Natural killer cell (primary cell): ENCODE results near the gene CCDC187. TPM values are rescaled to one million over a fixed set of nuclear protein-coding genes. Genes with fewer than 3 reads are reported as not detected.
"Not testable (repeated sequence)": the region's sequence is repeated elsewhere in the genome, so short reads cannot be mapped to it uniquely, and the experiment has no call there.

Experiments used
- ATAC-seq, 3 donors: fragments of 150-1000 bp in 2 of 3; fragments of 200-7000 bp in 1 of 3; cut with Tn5 transposase; 1 replicate in 1 of 3; 2 replicates in 2 of 3; pipeline ENCODE4 v1.10.0; 2021; ENCODE audit warnings: mild to moderate bottlenecking in 2 of 3, moderate library complexity in 2 of 3
- DNase-seq, 2 donors: peaks; one replicate each; pipeline versions ENCODE4 v3.0.0 to v3.0.0-alpha.2; 2013 to 2021; ENCODE audit warnings: mixed read lengths in 1 of 2
- H3K27ac ChIP-seq: one replicate; pipeline ENCODE4 v1.5.1; 2013; ENCODE audit warnings: mild to moderate bottlenecking, low read length
- H3K27me3 ChIP-seq: one replicate; pipeline ENCODE4 v1.6.1; 2013; ENCODE audit warnings: low read length; ENCODE audit not compliant: control insufficient read depth, insufficient read depth
- H3K36me3 ChIP-seq: one replicate; pipeline ENCODE4 v1.6.1; 2013; ENCODE audit warnings: low read length; ENCODE audit not compliant: control insufficient read depth, insufficient read depth
- H3K4me1 ChIP-seq: one replicate; pipeline ENCODE4 v1.6.1; 2013; ENCODE audit warnings: low read length; ENCODE audit not compliant: control insufficient read depth, insufficient read depth
- H3K4me3 ChIP-seq: one replicate; pipeline ENCODE4 v1.5.1; 2013; ENCODE audit warnings: low read length
- H3K9me3 ChIP-seq: one replicate; pipeline ENCODE4 v1.6.1; 2013; ENCODE audit warnings: low read length; ENCODE audit not compliant: control insufficient read depth, insufficient read depth
- H3K27ac Mint-ChIP-seq, 2 donors: one replicate each; pipeline ENCODE4 v1.8.0; 2022; ENCODE audit warnings: mild to moderate bottlenecking in 2 of 2, mixed read lengths in 2 of 2, moderate library complexity in 1 of 2
- H3K27me3 Mint-ChIP-seq, 2 donors: one replicate each; pipeline ENCODE4 v1.8.0; 2022; ENCODE audit warnings: low read depth in 2 of 2, mixed read lengths in 2 of 2
- H3K36me3 Mint-ChIP-seq: one replicate; pipeline ENCODE4 v1.8.0; 2022; ENCODE audit warnings: mixed read lengths
- H3K4me1 Mint-ChIP-seq, 2 donors: one replicate each; pipeline ENCODE4 v1.8.0; 2022; ENCODE audit warnings: mixed read lengths in 2 of 2
- H3K4me3 Mint-ChIP-seq: one replicate; pipeline ENCODE4 v1.8.0; 2022; ENCODE audit warnings: mild to moderate bottlenecking, moderate library complexity, mixed read lengths
- H3K9me3 Mint-ChIP-seq, 2 donors: one replicate each; pipeline ENCODE4 v1.8.0; 2022; ENCODE audit warnings: mixed read lengths in 2 of 2
- WGBS: methylation state at CpG from one replicate; pipeline ENCODE4 v1.1.7; 2013; ENCODE audit warnings: missing lambda C conversion rate; ENCODE audit not compliant: insufficient coverage; 5-methylcytosine and 5-hydroxymethylcytosine counted together
- intact Hi-C: fragments of 100-400 bp; cut with micrococcal nuclease; formaldehyde crosslinking; loops from one replicate; pipeline ENCODE4 v1.14.2; 2022
- total RNA-seq, 4 donors: library from RNA; stranded (reverse); fragments of 120-200 nt in 1 of 4; gene quantifications; one replicate each; pipeline versions ENCODE4 v1.2.3 to v1.2.4, GENCODE V29; 2013 to 2022
- TF ChIP-seq, protein P1 (sequence below): fragments of 200-600 bp; IDR thresholded peaks from one replicate; pipeline ENCODE4 v1.8.0; 2022; ENCODE audit warnings: antibody characterized with exemption

The CCDC187 gene
- total RNA-seq, 3 donors from 2014 or later (not counting 1 experiment from before 2014, with no cell fraction given), result 0.18 TPM; not detected in 2

DNA sequence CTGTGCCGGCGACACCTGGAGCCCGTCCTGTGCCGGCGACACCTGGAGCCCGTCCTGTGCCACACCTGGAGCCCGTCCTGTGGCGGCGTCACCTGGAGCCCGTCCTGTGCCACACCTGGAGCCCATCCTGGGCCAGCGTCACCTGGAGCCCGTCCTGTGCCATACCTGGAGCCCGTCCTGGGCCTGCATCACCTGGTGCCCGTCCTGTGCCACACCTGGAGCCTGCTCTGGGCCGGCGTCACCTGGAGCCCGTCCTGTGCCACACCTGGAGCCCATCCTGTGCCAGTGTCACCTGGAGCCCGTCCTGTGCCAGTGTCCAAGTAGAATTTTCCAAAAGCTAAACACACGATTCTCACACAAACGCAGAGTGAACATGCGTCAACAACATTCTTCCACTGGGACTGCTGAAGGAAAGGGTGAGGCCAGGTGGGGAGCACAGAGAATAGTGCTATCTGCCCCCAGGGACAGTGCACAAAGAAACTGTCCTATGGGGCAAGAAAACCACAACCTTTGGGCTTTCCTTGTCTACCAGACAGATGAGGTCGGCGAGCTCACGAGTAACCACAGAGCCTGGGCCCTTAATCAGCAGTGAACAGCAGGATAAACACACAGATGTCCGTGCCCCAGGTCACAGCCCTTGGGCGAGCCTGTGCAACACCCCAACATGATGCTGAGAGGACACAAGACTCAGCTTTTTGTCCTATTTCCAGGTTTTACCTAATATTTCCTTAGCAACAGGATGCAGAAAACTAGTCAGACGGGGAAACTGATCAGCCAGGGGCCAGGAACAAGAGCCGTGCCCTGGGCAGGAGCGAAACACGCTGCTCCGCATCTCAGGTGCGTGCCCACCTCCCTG, 66.2 kb downstream of the CCDC187 start:
- H3K4me3 Mint-ChIP-seq, result no peak overlapping the region
- H3K4me1 Mint-ChIP-seq, result peaks cover 15 to 42% of the 10 kb centered on the region in 2 donors
- no peaks in the 10 kb centered on the region for H3K9me3 ChIP-seq

DNA sequence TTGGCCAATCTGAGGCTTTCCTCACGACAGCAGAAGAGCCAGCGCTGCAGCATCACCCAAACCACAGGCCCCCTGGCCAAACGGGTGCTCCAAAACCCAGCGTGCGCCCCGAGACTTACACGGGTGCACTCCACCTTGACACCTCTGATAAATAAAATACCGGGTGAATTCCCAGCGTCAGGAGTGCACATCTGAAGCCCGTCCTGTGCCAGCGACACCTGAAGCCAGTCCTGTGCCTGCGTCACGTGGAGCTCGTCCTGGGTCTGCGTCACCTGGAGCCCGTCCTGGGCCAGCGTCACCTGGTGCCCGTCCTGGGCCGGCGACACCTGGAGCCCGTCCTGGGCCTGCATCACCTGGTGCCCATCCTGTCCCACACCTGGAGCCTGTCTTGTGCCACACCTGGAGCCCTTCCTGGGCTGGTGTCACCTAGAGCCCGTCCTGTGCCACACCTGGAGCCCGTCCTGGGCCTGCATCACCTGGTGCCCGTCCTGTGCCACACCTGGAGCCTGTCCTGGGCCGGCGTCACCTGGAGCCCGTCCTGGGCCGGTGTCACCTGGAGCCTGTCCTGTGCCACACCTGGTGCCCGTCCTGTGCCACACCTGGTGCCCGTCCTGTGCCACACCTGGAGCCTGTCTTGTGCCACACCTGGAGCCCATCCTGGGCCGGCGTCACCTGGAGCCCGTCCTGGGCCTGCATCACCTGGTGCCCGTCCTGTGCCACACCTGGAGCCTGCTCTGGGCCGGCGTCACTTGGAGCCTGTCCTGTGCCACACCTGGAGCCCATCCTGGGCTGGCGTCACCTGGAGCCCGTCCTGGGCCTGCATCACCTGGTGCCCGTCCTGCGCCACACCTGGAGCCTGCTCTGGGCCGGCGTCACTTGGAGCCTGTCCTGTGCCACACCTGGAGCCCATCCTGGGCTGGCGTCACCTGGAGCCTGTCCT, 67.2 kb downstream of the CCDC187 start:
- H3K4me3 ChIP-seq, intact Hi-C loops, H3K9me3 ChIP-seq, H3K9me3 Mint-ChIP-seq, DNase-seq, H3K4me3 Mint-ChIP-seq, H3K36me3 Mint-ChIP-seq, H3K27me3 Mint-ChIP-seq, H3K27ac ChIP-seq, H3K27ac Mint-ChIP-seq, ATAC-seq, H3K27me3 ChIP-seq: not testable (repeated sequence)
- H3K4me1 Mint-ChIP-seq, result peaks cover 14 to 41% of the 10 kb centered on the region in 2 donors
- Histone ChIP-seq H3K4me1 (peaks cover 49% of the 10 kb centered on the region), H3K36me3 (peaks cover 21% of the 10 kb centered on the region)
- 97% methylated on average over 43 of the region's 43 CpGs for WGBS

More for the DNA sequence above, 66.2 kb downstream of the CCDC187 start:
- H3K27me3 Mint-ChIP-seq, result no peaks in the 10 kb centered on the region
- WGBS, result 80% methylated on average over 32 of the region's 32 CpGs
- H3K9me3 Mint-ChIP-seq, result no peaks in the 10 kb centered on the region
- DNase-seq (no peak), ATAC-seq (no peak)
- peaks cover 23% of the 10 kb centered on the region for H3K36me3 ChIP-seq
- H3K4me1 ChIP-seq, result peaks cover 57% of the 10 kb centered on the region
- intact Hi-C loops, result no loop called here
- no peak overlapping the region for H3K27ac Mint-ChIP-seq
- no peak overlapping the region for H3K27ac ChIP-seq
- no peaks in the 10 kb centered on the region for H3K36me3 Mint-ChIP-seq
- TF ChIP-seq, protein P1, sequence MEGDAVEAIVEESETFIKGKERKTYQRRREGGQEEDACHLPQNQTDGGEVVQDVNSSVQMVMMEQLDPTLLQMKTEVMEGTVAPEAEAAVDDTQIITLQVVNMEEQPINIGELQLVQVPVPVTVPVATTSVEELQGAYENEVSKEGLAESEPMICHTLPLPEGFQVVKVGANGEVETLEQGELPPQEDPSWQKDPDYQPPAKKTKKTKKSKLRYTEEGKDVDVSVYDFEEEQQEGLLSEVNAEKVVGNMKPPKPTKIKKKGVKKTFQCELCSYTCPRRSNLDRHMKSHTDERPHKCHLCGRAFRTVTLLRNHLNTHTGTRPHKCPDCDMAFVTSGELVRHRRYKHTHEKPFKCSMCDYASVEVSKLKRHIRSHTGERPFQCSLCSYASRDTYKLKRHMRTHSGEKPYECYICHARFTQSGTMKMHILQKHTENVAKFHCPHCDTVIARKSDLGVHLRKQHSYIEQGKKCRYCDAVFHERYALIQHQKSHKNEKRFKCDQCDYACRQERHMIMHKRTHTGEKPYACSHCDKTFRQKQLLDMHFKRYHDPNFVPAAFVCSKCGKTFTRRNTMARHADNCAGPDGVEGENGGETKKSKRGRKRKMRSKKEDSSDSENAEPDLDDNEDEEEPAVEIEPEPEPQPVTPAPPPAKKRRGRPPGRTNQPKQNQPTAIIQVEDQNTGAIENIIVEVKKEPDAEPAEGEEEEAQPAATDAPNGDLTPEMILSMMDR, result no peak
- H3K4me3 ChIP-seq, result no peak overlapping the region
- no peaks in the 10 kb centered on the region for H3K27me3 ChIP-seq

DNA sequence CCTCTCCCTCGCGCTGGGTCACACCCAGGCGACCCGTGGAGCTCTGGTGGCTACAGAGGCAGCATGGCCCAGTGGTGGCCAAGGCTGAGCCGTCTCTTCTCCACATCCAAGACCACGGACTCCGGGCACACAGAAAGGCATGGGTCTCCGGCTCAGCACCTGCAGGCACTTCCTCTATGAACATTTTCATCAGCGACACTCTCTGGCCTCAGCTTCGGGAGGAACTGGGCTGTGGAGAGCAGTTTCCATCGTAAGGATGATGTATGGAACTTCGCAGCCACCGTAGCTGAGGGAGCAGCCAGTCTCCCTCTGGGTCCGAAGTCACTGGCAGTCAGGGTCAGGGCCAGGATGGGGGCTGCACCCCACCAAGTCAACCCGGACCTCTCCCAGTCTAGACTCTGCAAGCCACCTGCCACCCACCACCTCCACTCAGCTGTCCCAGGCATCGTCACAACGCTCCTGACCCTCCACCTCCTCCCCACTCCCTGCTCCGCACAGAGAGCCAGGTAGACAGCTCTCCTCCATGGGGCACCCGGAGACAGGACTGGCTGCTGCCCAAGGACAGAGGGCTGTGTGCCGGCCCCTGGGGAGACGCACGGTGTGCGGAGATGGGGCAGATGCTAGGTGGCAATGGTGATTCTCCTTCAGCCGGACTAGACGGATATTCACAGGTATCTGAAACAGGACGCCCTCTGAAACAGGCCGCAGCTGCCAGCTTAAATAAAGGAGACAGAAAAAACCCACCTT, 68.0 kb downstream of the CCDC187 start:
- H3K27ac Mint-ChIP-seq, result no peak overlapping the region
- no peak overlapping the region for H3K27ac ChIP-seq
- WGBS, result 95% methylated on average over 27 of the region's 27 CpGs

More for the DNA sequence above, 68.0 kb downstream of the CCDC187 start:
- DNase-seq (no peak), ATAC-seq (no peak)
- no peaks in the 10 kb centered on the region for H3K36me3 Mint-ChIP-seq
- no peak overlapping the region for H3K4me3 Mint-ChIP-seq
- H3K36me3 ChIP-seq, result peaks cover 21% of the 10 kb centered on the region
- H3K9me3 Mint-ChIP-seq, result no peaks in the 10 kb centered on the region
- peaks cover 17 to 36% of the 10 kb centered on the region in 2 donors for H3K4me1 Mint-ChIP-seq
- H3K9me3 ChIP-seq, result no peaks in the 10 kb centered on the region
- TF ChIP-seq, protein P1, result no peak
- no peaks in the 10 kb centered on the region for H3K27me3 ChIP-seq
- H3K4me3 ChIP-seq, result no peak overlapping the region
- H3K27me3 Mint-ChIP-seq, result no peaks in the 10 kb centered on the region
- peaks cover 44% of the 10 kb centered on the region for H3K4me1 ChIP-seq
- intact Hi-C loops, result no loop called here
